CD4-positive, alpha-beta T cell treated with Interleukin-6 for 4 hours (primary cell): Measurements from ENCODE around the gene SNRPB2.

ENCODE experiments used
- DNase-seq: peaks from one replicate; pipeline ENCODE4 v3.0.0-alpha.2; 2020; ENCODE audit warnings: mixed read lengths

The SNRPB2 gene

GRCh38 chr20:16740365-16741072 is 10.7 kb downstream of the SNRPB2 start:
- no peak for DNase-seq

- DNase-seq = no peak
Measured at GRCh38 chr20:16744178-16744807, 14.5 kb downstream of the SNRPB2 start.

GRCh38 chr20:16745204-16745603 is 15.4 kb downstream of the SNRPB2 start:
- DNase-seq = no peak

GRCh38 chr20:16747291-16747811 is 17.5 kb downstream of the SNRPB2 start:
- DNase-seq = no peak

GRCh38 chr20:16748308-16748900 is 18.6 kb downstream of the SNRPB2 start, which contains the start of gene OTOR:
OTOR (plus strand) TSS chr20:16748358; CDS start chr20:16748402, 44 bp downstream.
- no peak for DNase-seq

- no peak for DNase-seq
Measured at GRCh38 chr20:16749573-16749972, 19.7 kb downstream of the SNRPB2 start.

GRCh38 chr20:16752082-16752481 is 22.3 kb downstream of the SNRPB2 start:
- no peak for DNase-seq

- no peak for DNase-seq
Measured at GRCh38 chr20:16752901-16753300, 23.1 kb downstream of the SNRPB2 start.

GRCh38 chr20:16758454-16759180 is 28.8 kb downstream of the SNRPB2 start:
- no peak for DNase-seq

- DNase-seq = no peak
Measured at GRCh38 chr20:16759181-16759563, 29.3 kb downstream of the SNRPB2 start.

- no peak for DNase-seq
Measured at GRCh38 chr20:16760431-16761304, 30.8 kb downstream of the SNRPB2 start.

GRCh38 chr20:16761305-16761829 is 31.5 kb downstream of the SNRPB2 start:
- DNase-seq = peak; percentile 57

- no peak for DNase-seq
Measured at GRCh38 chr20:16764560-16764959, 34.7 kb downstream of the SNRPB2 start.

- no peak for DNase-seq
Measured at GRCh38 chr20:16771213-16771612, 41.4 kb downstream of the SNRPB2 start.

- DNase-seq = no peak
Measured at GRCh38 chr20:16775961-16776360, 46.1 kb downstream of the SNRPB2 start.

- DNase-seq = no peak
Measured at GRCh38 chr20:16777126-16777525, 47.3 kb downstream of the SNRPB2 start.

GRCh38 chr20:16778159-16778558 is 48.3 kb downstream of the SNRPB2 start:
- no peak for DNase-seq

GRCh38 chr20:16781496-16781895 is 51.7 kb downstream of the SNRPB2 start:
- DNase-seq = no peak

GRCh38 chr20:16785226-16785625 is 55.4 kb downstream of the SNRPB2 start:
- no peak for DNase-seq
